ENCODE results near the gene UCP3. TPM values are rescaled to one million over a fixed set of nuclear protein-coding genes. Genes with fewer than 3 reads are reported as not detected.
A peak's percentile ranks its signal among the peaks of the same experiment; 100 is the strongest.

The UCP3 gene
- total and polyA plus RNA-seq, 4 donors, result 0.07 to 1.3 (median 0.34) TPM

DNA sequence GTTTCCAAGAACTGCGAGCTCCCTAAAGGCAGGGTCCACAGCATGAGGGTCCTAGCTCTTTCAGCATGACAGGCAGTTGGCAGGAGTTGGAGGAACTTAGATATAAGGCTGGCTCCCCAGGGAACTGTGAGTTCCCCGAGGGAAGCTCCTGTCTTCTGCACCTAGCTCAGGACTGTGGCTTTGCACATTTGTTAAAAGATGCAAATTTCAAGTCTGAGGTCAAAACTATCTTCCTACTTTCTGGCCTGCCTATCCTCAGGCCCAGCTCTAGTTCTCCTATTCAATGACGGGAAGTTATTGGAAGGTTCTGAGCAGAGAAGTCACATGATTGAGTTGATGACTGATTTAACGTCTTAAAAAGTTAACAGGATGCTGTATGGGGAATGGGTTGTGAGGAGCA lies 11.7 kb upstream of the UCP3 start (continued):
- TF ChIP-seq, protein P1, sequence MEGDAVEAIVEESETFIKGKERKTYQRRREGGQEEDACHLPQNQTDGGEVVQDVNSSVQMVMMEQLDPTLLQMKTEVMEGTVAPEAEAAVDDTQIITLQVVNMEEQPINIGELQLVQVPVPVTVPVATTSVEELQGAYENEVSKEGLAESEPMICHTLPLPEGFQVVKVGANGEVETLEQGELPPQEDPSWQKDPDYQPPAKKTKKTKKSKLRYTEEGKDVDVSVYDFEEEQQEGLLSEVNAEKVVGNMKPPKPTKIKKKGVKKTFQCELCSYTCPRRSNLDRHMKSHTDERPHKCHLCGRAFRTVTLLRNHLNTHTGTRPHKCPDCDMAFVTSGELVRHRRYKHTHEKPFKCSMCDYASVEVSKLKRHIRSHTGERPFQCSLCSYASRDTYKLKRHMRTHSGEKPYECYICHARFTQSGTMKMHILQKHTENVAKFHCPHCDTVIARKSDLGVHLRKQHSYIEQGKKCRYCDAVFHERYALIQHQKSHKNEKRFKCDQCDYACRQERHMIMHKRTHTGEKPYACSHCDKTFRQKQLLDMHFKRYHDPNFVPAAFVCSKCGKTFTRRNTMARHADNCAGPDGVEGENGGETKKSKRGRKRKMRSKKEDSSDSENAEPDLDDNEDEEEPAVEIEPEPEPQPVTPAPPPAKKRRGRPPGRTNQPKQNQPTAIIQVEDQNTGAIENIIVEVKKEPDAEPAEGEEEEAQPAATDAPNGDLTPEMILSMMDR (IDR thresholded peaks at IDR 0.05; ENCODE audit: low read depth, low read length, missing input control), result no peak
- no peak for TF ChIP-seq NR2F2 (IDR thresholded peaks at IDR 0.05)
- TF ChIP-seq MAX (IDR thresholded peaks at IDR 0.05), result no peak
- TF ChIP-seq SP1 (IDR thresholded peaks at IDR 0.05), result no peak
- no peak for TF ChIP-seq HNF4A (conservative IDR thresholded peaks at IDR 0.05)

DNA sequence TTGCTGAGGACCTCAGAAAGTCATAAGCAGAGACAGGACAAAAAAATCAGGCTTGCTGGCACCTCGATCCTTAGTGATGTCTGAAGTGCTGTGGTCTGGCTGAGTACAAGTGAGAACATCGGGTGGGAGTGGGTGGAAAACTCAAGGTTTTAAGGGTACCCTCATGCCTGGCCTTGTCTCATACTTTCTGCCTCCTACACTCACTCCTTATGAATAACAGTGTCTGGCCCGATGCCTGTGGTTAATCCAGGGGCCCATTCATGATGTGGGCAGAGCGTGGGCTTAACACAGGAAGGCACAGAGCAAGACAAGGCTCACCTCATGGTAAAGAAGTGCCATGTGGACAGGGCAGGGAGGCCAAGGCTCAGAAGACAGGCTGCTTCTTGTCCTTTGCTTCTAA lies 11.0 kb upstream of the UCP3 start:
- TF ChIP-seq, protein P2, sequence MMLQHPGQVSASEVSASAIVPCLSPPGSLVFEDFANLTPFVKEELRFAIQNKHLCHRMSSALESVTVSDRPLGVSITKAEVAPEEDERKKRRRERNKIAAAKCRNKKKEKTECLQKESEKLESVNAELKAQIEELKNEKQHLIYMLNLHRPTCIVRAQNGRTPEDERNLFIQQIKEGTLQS (IDR thresholded peaks at IDR 0.05), result no peak
- TF ChIP-seq, protein P1 (IDR thresholded peaks at IDR 0.05; ENCODE audit: low read depth, low read length, missing input control), result no peak
- TF ChIP-seq, protein P3, sequence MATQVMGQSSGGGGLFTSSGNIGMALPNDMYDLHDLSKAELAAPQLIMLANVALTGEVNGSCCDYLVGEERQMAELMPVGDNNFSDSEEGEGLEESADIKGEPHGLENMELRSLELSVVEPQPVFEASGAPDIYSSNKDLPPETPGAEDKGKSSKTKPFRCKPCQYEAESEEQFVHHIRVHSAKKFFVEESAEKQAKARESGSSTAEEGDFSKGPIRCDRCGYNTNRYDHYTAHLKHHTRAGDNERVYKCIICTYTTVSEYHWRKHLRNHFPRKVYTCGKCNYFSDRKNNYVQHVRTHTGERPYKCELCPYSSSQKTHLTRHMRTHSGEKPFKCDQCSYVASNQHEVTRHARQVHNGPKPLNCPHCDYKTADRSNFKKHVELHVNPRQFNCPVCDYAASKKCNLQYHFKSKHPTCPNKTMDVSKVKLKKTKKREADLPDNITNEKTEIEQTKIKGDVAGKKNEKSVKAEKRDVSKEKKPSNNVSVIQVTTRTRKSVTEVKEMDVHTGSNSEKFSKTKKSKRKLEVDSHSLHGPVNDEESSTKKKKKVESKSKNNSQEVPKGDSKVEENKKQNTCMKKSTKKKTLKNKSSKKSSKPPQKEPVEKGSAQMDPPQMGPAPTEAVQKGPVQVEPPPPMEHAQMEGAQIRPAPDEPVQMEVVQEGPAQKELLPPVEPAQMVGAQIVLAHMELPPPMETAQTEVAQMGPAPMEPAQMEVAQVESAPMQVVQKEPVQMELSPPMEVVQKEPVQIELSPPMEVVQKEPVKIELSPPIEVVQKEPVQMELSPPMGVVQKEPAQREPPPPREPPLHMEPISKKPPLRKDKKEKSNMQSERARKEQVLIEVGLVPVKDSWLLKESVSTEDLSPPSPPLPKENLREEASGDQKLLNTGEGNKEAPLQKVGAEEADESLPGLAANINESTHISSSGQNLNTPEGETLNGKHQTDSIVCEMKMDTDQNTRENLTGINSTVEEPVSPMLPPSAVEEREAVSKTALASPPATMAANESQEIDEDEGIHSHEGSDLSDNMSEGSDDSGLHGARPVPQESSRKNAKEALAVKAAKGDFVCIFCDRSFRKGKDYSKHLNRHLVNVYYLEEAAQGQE (IDR thresholded peaks at IDR 0.05), result no peak
- TF ChIP-seq FOXA2 (IDR thresholded peaks at IDR 0.05), result no peak
- TF ChIP-seq TAF1 (conservative IDR thresholded peaks at IDR 0.05), result no peak
- no peak for TF ChIP-seq FOXA1 (IDR thresholded peaks at IDR 0.05)
- TF ChIP-seq GABPA (IDR thresholded peaks at IDR 0.05 in 1 of 2, conservative IDR thresholded peaks at IDR 0.05 in 1 of 2), result no peak
- TF ChIP-seq YY1 (IDR thresholded peaks at IDR 0.05), result no peak
- TF ChIP-seq RXRA (IDR thresholded peaks at IDR 0.05), result no peak
- no peak for TF ChIP-seq MAX (IDR thresholded peaks at IDR 0.05)
- no peak for TF ChIP-seq HNF4A (conservative IDR thresholded peaks at IDR 0.05)
- no peak for TF ChIP-seq NR2F2 (IDR thresholded peaks at IDR 0.05)
- TF ChIP-seq RAD21 (IDR thresholded peaks at IDR 0.05), result no peak
- TF ChIP-seq HNF4G (IDR thresholded peaks at IDR 0.05), result no peak
- no peak for TF ChIP-seq EGR1 (IDR thresholded peaks at IDR 0.05; ENCODE audit: low read depth in 2 of 2)
- no peak for TF ChIP-seq SP1 (IDR thresholded peaks at IDR 0.05)
- no peak for TF ChIP-seq ZBTB33 (IDR thresholded peaks at IDR 0.05)
- no peak for TF ChIP-seq JUND (IDR thresholded peaks at IDR 0.05)
- H3K9ac ChIP-seq (ENCODE audit: low read depth in 1 of 2, low read length in 2 of 2), result no peak overlapping the region
- no peaks in the 10 kb centered on the region for H3K27me3 ChIP-seq (ENCODE audit: control insufficient read depth in 4 of 4, insufficient read depth in 4 of 4, low read length in 3 of 4)
- no peak for DNase-seq (ENCODE audit: low spot score)
- H3K27ac ChIP-seq (ENCODE audit: low read depth in 1 of 2, low read length in 2 of 2), result peak overlapping the region in 1 of 2 donors; percentile 93
- H3K4me1 ChIP-seq (ENCODE audit: control insufficient read depth in 4 of 4, insufficient read depth in 4 of 4, low read length in 3 of 4), result peaks cover 15 to 29% (median 22%) of the 10 kb centered on the region in 4 donors
- no peaks in the 10 kb centered on the region for H3K36me3 ChIP-seq (ENCODE audit: control insufficient read depth in 4 of 4, insufficient read depth in 3 of 4, low read depth in 1 of 4, low read length in 3 of 4)
- 92% methylated on average over 4 of the region's 4 CpGs for WGBS
- no peak overlapping the region for H3K4me3 ChIP-seq (ENCODE audit: low read depth in 1 of 3, low read length in 3 of 3)
- H3K9me3 ChIP-seq (ENCODE audit: control insufficient read depth in 4 of 4, low read length in 3 of 4), result no peaks in the 10 kb centered on the region
